Renal pelvis (tissue), 12 donors: ENCODE measurements around the gene CCL4L2. TPM values are rescaled to one million over a fixed set of nuclear protein-coding genes. Genes with fewer than 3 reads are reported as not detected.
"Not testable (repeated sequence)": the region's sequence is repeated elsewhere in the genome, so short reads cannot be mapped to it uniquely, and the experiment has no call there.

Source experiments
- DNase-seq: peaks from one replicate; pipeline ENCODE4 v3.0.0-alpha.2; 2013
- long read RNA-seq, 16 experiments: transcript quantifications; one replicate each; lab custom pipeline, GENCODE V29; 2026
- polyA plus RNA-seq, 3 donors: library from polyadenylated mRNA; unstranded; fragments of 120-200 nt; gene quantifications; one replicate each; pipeline ENCODE4 v1.2.1, GENCODE V29; 2013; ENCODE audit not compliant: insufficient read length in 3 of 3

CCL4L2 gene
- under 1 TPM; 0.53 to 0.84 (median 0.83) TPM for polyA plus RNA-seq
- long read RNA-seq, donor 1: 0 reads
- long read RNA-seq, donor 2: 0 reads
- long read RNA-seq, donor 3, partial matches to known transcripts: 0 of 1 reads
- long read RNA-seq, donor 3, other reads (novel, unspliced or antisense): 0 of 1 reads
- long read RNA-seq, donor 4: 0 reads
- long read RNA-seq, donor 5: 0 reads
- long read RNA-seq, donor 6: 0 reads
- long read RNA-seq, donor 7: 0 reads
- long read RNA-seq, donor 8, partial matches to known transcripts: 0 of 3 reads
- long read RNA-seq, donor 8, other reads (novel, unspliced or antisense): 0 of 3 reads
- long read RNA-seq, donor 9: 0 reads
- long read RNA-seq, donor 10: 0 reads
- long read RNA-seq, donor 11: 0 reads
- long read RNA-seq, donor 12, partial matches to known transcripts: 0 of 1 reads
- long read RNA-seq, donor 12, other reads (novel, unspliced or antisense): 0 of 1 reads
- long read RNA-seq, donor 13: 0 reads
- long read RNA-seq, donor 14: 0 reads
- long read RNA-seq, donor 15: 0 reads
- long read RNA-seq, donor 16: 0 reads

GRCh38 chr17:36210439-36211211 lies at the start of gene CCL4L2:
TSS of gene CCL4L2 (plus strand) at chr17:36211063.
- DNase-seq: not testable (repeated sequence)

GRCh38 chr17:36168836-36169235 lies 42.0 kb upstream of the CCL4L2 start:
- not testable (repeated sequence) for DNase-seq

- DNase-seq: not testable (repeated sequence)
Measured at GRCh38 chr17:36176536-36176935, 34.3 kb upstream of the CCL4L2 start, which contains the start of gene TBC1D3B. TSS of gene TBC1D3B (minus strand) at chr17:36176636. CDS start at chr17:36175050, 1,586 bp downstream.

- DNase-seq: not testable (repeated sequence)
Measured at GRCh38 chr17:36181446-36182175, 29.3 kb upstream of the CCL4L2 start.

GRCh38 chr17:36182176-36183000 lies 28.5 kb upstream of the CCL4L2 start:
- DNase-seq: no peak

- DNase-seq: peak; percentile 59
Measured at GRCh38 chr17:36183001-36183971, 27.6 kb upstream of the CCL4L2 start.

GRCh38 chr17:36184023-36184765 lies 26.7 kb upstream of the CCL4L2 start:
- DNase-seq: no peak

GRCh38 chr17:36185416-36185815 lies 25.4 kb upstream of the CCL4L2 start:
- DNase-seq: no peak

- not testable (repeated sequence) for DNase-seq
Measured at GRCh38 chr17:36186810-36187763, 23.8 kb upstream of the CCL4L2 start.

- DNase-seq: not testable (repeated sequence)
Measured at GRCh38 chr17:36187943-36188665, 22.8 kb upstream of the CCL4L2 start.

GRCh38 chr17:36188891-36189306 lies 22.0 kb upstream of the CCL4L2 start:
- no peak for DNase-seq

GRCh38 chr17:36189993-36190392 lies 20.9 kb upstream of the CCL4L2 start:
- not testable (repeated sequence) for DNase-seq

- not testable (repeated sequence) for DNase-seq
Measured at GRCh38 chr17:36190549-36191330, 20.1 kb upstream of the CCL4L2 start.

GRCh38 chr17:36193216-36193775 lies 17.6 kb upstream of the CCL4L2 start:
- DNase-seq: no peak

- DNase-seq: not testable (repeated sequence)
Measured at GRCh38 chr17:36194147-36194831, 16.6 kb upstream of the CCL4L2 start.
